ENCODE measurements around the gene MXRA7.
"Not testable (repeated sequence)": the region's sequence is repeated elsewhere in the genome, so short reads cannot be mapped to it uniquely, and the experiment has no call there.

The MXRA7 gene

GRCh38 chr17:76726231-76726775 is 15.5 kb upstream of the MXRA7 start, which contains the start of gene JMJD6:
Gene JMJD6 (minus strand): TSS chr17:76726606. CDS start chr17:76726475, 131 bp downstream.
- H3K27ac ChIP-seq, result peak within 1 kb of the TSS; percentile 97
- peak; percentile 82 for TF ChIP-seq ZFX (IDR thresholded peaks at IDR 0.05)
- no peak for TF ChIP-seq CTCF (conservative IDR thresholded peaks at IDR 0.05)

- TF ChIP-seq CTCF (conservative IDR thresholded peaks at IDR 0.05) (no peak), ZFX (IDR thresholded peaks at IDR 0.05) (no peak)
- peak overlapping the region; percentile 97 for H3K27ac ChIP-seq
These were observed 14.9 kb upstream of the MXRA7 start for GRCh38 chr17:76725580-76726230.

- no peak overlapping the region for H3K27ac ChIP-seq
- TF ChIP-seq CTCF (conservative IDR thresholded peaks at IDR 0.05) (no peak), ZFX (IDR thresholded peaks at IDR 0.05) (no peak)
These were observed 13.0 kb upstream of the MXRA7 start for GRCh38 chr17:76723812-76724211.

- H3K27ac ChIP-seq, result not testable (repeated sequence)
These were observed 12.2 kb upstream of the MXRA7 start for GRCh38 chr17:76722977-76723376.

- no peak for TF ChIP-seq CTCF (conservative IDR thresholded peaks at IDR 0.05)
- H3K27ac ChIP-seq, result no peak overlapping the region
These were observed 11.5 kb upstream of the MXRA7 start for GRCh38 chr17:76722279-76722678.

- no peak overlapping the region for H3K27ac ChIP-seq
These were observed 10.7 kb upstream of the MXRA7 start for GRCh38 chr17:76721463-76721862.

GRCh38 chr17:76720941-76721340 is 10.2 kb upstream of the MXRA7 start:
- TF ChIP-seq CTCF (conservative IDR thresholded peaks at IDR 0.05), result no peak
- no peak for TF ChIP-seq ZFX (IDR thresholded peaks at IDR 0.05)
- H3K27ac ChIP-seq, result no peak overlapping the region

More at GRCh38 chr17:76721463-76721862, 10.7 kb upstream of the MXRA7 start:
- TF ChIP-seq CTCF (conservative IDR thresholded peaks at IDR 0.05) (no peak), ZFX (IDR thresholded peaks at IDR 0.05) (no peak)

GRCh38 chr17:76720211-76720610 is 9.4 kb upstream of the MXRA7 start:
- no peak overlapping the region for H3K27ac ChIP-seq
- TF ChIP-seq ZFX (IDR thresholded peaks at IDR 0.05), result no peak
- TF ChIP-seq CTCF (conservative IDR thresholded peaks at IDR 0.05), result no peak
